ENCODE data around the gene SORCS2.

The SORCS2 gene

DNA sequence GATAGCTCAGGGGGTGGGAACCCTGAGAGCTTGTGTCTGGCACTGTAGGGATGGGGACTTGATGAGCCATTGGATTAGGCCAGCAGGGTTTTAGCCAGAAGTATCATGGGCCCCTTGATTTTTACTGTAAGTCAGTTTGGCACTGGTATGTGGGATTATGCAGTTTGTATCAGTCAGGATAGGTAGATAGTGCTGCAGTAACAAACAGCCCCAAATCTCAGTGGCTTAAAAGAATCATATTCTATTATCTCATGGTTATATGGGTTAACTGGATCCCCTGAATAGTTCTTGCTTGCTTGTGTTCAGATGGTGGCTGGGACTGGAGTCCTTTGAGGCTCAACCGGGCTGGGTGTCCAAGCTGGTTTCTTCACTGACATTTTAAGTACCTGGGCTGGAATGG is 56.5 kb downstream of the SORCS2 start:
- no peak for DNase-seq

DNA sequence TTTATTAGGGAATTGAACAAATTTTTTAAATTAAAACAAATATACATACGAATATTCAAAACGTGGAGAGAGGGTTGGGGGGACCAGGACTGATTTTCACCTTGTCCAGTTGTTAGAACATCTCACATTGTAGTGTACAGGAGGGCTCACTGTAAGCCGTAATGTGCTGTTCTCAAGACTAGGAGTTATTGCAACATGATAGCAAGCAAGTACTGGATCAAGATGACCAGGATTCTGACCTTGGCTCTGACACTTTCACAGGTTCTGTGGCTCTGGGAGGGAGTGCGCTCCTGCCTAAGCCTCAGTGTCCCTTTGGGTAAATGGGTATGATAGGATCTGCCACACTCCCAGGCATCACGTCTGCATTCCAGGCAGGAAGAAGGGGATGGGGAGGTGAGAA is 59.0 kb downstream of the SORCS2 start:
- DNase-seq = no peak

- no peak for DNase-seq
These were observed 59.7 kb downstream of the SORCS2 start for GRCh38 chr4:7252051-7252450.

- no peak for DNase-seq
These were observed 60.4 kb downstream of the SORCS2 start for GRCh38 chr4:7252510-7253340.

DNA sequence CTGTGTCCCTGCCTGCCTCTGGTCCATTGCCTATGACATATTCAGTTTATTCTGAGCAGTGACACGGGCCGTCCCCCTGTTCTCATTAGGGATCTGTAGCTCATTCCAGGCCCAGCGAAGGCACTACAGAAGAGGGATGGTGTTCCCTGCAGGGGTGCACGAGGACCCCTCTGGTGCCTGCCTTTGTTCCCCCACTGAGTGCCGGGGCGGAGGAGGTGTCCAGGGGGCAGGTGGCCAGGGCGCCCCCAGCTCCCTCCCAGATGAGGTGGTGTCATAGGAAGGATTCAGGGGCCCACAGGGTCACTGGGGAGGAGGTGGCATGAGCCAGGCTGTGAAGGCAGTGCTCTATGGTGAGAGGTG is 61.0 kb downstream of the SORCS2 start:
- DNase-seq = no peak

GRCh38 chr4:7253837-7254236 is 61.5 kb downstream of the SORCS2 start:
- DNase-seq = no peak

DNA sequence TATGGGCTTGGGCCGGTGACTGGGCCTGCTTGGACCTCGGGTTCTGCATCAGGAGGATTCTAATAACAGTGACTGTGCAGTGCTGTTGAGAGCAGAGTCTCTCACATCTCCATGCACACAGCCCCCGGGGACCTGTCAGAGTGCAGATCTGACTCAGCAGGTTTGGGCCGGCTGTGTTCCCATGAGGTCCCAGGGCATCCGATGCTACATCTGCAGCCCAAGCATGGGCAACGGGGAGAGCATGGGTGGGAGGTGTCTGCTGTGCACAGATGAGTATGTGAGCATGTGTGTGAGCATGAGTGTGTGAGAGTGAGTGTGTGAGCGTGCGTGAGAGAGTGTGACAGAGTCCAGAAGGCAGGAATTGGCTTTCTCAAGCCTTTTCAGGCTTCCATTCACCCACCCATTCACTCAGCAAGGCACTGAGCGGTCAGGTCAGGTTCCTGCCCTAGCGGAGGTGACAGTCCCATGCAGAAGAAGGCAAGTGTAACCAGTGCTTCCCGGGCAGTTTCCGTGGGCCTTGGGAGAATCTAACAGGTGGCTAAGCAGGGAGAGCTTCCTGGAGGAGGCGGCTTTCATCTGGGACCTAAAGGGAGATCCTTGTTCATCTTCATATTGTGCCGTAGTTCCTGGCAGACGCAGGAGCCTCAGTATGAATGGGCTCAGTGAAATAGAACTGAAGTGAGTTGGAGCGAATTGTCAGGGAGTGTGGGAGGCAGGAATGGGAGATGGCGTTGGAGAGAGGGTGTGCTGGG is 62.6 kb downstream of the SORCS2 start:
- DNase-seq = no peak

DNA sequence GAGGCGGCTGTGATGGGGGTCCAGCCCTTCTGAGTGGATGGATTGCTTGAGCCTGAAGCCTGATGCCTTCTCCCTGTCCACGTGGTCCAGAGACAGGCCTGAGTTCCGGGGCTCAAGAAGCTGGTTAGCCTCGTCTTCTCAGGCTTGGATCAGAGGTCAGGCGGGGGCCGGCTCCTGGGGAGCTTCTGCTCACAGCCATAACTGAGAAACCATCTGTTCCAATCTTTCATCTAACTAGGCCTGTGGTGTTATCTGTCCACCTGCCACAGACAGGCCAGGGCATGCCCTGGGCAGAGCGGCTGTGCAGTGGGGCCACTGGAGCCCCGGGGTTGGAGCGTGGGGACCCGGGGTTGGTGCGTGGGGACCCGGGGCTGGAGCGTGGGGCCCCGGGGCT is 63.1 kb downstream of the SORCS2 start:
- no peak for DNase-seq

GRCh38 chr4:7255996-7256395 is 63.7 kb downstream of the SORCS2 start:
- no peak for DNase-seq

- no peak for DNase-seq
These were observed 64.9 kb downstream of the SORCS2 start for GRCh38 chr4:7256984-7257810.

DNA sequence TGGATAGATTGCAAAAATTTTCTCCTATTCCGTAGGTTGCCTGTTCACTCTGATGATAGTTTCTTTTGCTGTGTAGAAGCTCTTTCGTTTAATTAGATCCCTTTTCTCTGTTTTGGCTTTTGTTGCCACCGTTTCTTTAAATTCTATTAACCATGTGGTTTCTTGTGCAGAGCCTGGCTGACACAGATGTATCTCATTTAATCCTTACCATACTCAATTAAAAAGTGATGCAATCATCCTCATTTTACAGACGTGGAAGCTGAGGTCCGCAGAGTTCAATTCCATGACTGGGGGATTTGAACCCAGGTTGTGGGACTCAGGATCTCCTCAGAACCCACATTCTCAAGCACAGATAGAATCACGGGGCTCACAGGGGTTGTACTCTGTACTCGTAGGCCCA is 66.7 kb downstream of the SORCS2 start:
- DNase-seq = no peak

DNA sequence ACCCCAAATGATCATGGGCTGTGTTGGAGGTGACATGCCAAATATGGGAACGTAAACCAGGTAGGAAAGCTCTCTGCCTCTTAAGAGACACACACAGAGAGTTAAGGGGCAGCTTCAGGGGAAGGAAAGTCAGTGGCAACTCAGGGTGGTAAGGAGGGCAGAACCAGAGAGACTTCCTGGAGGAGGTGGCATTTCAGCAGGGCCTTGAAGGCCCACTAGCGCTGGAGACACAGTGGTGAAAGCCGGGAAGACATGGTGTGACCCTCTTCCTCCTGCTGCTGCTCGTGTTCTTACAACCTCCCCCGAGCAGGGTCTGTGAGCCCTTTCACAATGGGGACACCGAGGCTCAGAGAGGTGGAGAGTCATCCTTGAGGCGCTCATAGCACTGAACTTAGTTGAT is 68.2 kb downstream of the SORCS2 start:
- DNase-seq = no peak

GRCh38 chr4:7261087-7261486 is 68.7 kb downstream of the SORCS2 start:
- DNase-seq = no peak

GRCh38 chr4:7261536-7261935 is 69.2 kb downstream of the SORCS2 start:
- DNase-seq = no peak

GRCh38 chr4:7262134-7262533 is 69.8 kb downstream of the SORCS2 start:
- DNase-seq = no peak

GRCh38 chr4:7263166-7263565 is 70.8 kb downstream of the SORCS2 start:
- no peak for DNase-seq

GRCh38 chr4:7264694-7265093 is 72.4 kb downstream of the SORCS2 start:
- no peak for DNase-seq

DNA sequence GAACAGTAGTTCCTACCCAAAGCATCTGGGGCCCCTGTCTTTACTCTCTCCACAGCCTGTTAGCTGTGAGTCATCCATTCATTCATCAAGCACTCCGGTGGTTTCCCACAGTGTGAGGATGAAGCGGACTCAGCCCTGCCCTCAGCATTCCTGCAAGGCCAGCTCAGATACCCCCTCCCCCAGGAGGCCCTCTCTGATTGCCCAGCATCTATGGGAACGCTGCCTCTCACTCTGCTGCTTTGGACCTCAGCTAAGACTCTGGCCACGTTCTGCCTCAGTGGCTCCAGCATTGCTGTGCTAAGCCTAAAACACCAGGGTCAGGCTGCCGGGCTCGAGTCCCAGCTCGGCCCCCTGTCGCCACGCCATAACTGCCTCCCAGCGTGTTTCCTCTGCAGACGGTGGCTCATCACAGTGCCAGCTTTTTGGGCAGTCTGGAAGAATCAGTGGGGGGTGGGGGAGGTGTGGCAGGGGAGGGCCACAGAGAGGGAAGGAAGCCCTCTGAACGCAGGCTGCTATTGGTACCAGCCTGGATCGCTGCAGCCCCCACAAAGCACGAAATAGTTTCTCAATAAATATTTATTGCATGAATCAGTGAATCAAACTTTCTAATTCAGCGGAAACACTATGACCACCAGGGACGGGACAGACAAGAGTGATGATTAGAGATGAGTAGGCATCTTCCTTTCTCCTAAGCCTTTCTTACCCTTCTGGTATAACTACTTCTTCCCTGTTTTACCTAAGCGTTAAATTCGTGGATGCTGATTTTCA is 74.4 kb downstream of the SORCS2 start:
- no peak for DNase-seq

GRCh38 chr4:7267829-7268228 is 75.5 kb downstream of the SORCS2 start:
- DNase-seq = no peak

GRCh38 chr4:7268941-7269340 is 76.6 kb downstream of the SORCS2 start:
- no peak for DNase-seq

GRCh38 chr4:7270121-7270520 is 77.8 kb downstream of the SORCS2 start:
- DNase-seq = no peak

DNA sequence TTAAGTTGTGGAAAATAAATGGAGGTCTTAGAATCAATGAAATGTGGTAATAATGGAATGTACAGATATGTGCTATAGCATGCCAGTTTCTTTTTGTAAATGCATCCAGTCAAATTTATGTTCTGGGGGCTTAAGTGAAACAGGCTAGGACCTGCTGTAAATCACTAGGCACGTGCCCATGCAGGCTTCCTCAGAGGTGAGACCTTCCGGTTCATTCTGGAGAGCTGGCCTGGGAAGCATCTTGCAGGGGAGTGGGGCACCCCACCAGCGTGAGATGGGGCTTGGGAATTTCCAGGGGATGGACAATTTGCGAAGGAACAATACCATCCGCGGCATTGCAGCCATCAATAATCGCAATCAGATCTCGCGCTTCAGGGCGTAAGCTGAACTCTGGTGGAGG is 80.1 kb downstream of the SORCS2 start:
- no peak for DNase-seq

- DNase-seq = no peak
These were observed 81.5 kb downstream of the SORCS2 start for GRCh38 chr4:7273738-7274297.
